ENCODE results near the gene CENPQ.
"Not testable (repeated sequence)": the region's sequence is repeated elsewhere in the genome, so short reads cannot be mapped to it uniquely, and the experiment has no call there.

Gene CENPQ, protein sequence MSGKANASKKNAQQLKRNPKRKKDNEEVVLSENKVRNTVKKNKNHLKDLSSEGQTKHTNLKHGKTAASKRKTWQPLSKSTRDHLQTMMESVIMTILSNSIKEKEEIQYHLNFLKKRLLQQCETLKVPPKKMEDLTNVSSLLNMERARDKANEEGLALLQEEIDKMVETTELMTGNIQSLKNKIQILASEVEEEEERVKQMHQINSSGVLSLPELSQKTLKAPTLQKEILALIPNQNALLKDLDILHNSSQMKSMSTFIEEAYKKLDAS

DNA sequence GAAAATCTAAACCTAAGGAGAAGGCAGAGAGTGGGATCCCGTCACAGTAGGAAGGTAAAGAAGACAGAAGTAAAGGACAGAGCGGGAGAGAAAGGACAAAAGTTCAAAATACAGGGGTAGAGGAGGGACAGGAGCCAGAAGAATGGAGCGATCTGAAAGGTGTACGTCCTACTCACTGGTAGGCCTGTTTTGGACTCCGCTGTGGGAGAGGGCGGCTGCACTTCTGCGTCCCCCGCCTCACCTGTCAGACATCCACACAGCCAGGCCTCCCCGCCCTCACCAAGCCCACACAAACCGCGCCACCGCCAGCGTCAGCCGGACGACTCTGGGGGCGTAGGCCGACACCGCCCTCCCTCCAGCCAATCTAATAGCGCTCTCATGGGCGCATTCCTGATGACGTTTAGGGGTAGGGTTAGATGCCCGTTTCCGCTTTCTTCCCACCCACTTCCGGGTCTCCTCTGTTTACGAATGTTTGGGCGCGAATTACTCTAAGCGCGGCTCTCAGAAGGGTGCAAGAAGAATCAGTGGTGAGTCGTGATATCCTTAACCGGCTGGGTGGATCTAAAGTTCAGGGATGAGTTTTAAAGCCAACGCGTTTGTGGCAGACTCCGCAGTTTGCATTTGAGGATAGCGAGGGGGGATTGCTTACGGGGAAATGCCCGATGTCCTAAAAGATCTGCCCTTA, at the start of gene CENPQ, which contains the start of gene MMUT:
TSS of gene CENPQ (plus strand) at position 444 of the 685 bp plus-strand sequence. CDS start 6,807 bp downstream, outside the sequence.
TSS of gene MMUT (minus strand) at position 327 of the 685 bp plus-strand sequence. CDS start 3,787 bp downstream, outside the sequence.
- peak; percentile 97 to 99 for ATAC-seq

DNA sequence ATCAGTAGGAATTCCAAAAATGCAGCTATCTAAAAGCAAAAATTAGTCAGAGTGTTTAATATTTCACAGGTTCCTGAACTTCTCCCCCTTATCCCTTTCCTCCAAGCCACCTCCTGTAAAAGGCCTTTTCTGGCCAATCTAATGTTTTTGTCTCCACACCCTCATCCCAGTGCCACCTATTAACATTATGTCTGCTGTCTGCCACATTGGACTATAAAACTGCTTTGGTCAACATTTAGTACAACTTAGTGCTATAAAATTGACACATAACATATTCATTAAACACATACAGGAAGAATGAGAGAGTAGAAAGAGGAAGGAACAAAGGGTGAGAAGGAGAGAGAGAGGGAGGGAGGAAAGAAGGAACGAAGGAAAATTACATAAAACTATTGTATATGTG, 47.8 kb upstream of the CENPQ start:
- ATAC-seq: no peak

DNA sequence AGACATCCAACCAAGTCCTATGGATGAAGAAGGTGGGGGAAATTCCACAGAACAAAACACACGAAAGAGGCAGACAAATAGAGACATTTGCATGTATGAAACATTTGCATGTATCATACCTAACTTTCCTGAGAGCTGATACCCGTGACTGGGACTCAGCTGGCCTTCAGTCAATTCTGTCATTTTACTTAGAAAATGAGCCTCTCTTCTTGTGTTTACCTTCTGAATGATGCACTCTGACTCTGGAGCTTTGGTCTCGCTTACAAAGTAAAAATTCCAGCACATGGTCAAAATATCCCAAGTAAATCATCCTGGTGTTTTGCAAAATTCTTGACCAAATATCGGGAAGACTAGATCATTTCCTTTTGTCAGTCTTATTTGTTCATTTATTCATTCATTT, 47.0 kb upstream of the CENPQ start:
- ATAC-seq: no peak

DNA sequence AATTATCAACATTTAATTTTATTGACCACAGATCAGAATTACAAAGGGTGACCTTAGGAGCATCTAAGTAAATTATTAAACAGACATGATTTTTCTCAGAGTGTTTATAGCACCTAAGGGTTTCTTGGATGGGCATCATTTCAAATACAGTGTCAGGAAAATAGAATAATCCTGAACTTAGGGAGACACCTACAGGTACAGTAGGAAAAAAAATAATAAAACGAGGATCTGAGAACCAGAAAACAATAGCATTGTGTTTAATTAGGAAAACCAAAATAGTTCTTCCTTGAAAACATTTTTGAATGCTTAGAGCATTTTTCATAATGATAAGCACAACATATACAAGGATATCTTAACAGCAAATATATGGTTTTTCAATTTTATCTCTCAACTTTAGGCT, 39.4 kb upstream of the CENPQ start:
- no peak for ATAC-seq

DNA sequence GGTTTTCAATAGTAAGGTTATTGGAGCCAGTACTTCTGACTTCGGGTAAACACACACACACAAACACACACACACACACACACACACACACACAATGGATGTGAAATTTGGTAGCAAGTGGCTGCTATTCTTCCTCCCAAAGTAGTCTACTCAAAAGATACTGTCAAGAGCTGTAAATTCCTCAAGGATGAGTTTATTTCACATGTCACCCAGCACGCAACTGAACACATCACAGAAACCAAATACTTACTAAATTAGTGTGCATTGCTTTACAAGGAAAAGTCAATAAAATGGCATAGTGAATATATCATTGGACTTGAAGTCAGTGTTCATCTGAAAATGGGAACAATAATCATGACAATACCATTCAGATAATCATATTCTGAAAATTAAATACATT, 33.0 kb upstream of the CENPQ start:
- ATAC-seq: no peak

DNA sequence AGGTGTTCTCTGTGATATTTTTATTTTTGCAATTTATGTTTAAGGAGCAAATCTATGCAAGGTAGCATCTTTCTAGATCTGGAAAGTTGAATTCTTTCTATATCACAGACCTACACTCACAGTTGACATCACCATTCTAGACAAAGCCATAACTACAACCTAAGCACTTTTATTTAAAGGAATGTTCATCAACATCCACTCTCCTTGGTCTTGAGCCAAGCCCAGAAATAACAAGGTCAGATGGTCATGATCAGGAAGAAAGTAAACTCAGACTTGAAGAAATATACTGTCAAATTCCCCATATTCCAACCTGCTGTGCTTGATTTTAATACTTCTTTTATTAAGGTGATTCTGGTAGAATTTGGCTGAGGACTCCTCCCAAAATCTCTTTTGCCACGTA, 32.3 kb upstream of the CENPQ start:
- ATAC-seq: no peak

DNA sequence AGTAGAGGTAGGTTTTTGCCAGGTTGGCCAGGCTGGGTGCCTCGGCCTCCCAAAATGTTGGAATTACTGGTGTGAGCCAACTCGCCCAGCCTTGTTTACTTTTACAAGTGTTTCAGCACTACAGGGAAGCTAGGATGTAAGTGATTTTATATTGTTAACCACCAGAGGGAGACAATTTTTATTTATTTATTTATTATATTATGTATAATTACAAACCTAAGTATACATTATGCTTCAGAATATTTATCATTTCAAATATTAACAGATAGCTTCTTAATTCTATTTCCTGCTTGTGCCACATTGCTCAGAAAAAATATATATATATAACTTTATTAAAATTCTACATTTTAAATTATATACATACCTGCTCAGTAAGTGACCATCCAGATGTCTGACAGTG, 9.9 kb upstream of the CENPQ start:
- ATAC-seq: no peak

DNA sequence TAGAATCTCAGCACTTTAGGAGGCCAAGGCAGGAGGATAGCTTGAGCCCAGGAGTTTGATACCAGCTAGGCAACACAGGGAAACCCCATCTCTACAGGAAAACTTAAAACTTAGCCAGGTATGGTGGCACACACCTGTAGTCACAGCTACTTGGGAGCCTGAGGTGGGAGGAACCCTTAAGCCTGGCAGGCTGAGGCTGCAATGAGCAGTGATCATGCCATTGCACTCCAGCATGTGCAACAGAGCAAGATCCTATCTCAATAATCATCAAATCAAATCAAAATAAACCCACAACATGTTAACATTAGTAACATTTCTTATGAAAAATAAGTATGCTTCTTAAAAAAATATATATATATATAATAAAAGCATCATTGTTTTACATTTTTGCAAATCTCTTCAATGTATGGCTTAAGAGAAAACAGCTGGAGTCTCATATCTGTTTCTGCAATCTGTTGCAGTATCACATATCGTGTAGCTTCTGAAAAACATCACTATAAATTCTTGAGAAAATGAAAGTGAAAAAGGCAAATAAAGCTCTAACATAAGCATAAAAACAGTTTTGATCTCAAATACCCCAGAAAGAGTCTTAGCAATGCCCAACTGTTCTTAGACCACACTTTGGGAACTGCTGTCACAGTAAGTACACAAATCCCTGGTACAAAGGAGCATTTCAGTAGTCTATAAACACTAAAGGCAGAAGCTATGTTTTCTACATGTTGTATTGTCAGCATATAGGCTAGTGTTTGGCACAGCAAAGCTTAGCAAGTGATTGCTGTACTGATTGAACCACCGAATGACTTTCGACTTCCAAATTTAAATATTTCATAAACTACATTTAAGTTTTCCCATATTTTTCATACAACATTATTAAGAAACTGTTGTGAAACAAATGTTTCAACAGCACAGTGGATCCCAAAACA, 8.1 kb upstream of the CENPQ start:
- ATAC-seq: no peak

DNA sequence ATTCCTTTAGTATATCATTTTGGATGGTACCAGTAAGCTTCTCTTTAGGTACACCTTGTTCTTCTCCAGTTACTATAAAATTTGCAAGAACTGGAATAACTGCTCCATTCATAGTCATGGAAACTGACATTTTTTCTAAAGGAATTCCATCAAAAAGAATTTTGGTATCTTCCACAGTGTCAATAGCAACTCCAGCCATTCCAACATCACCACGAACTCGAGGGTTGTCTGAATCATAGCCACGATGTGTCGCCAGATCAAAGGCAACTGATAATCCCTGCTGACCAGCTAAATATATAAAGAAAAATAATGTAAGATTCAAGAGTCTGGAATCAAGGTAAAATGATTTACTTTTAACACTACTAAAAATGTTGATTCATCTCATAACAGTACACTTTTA, 5.4 kb upstream of the CENPQ start:
- ATAC-seq: no peak

DNA sequence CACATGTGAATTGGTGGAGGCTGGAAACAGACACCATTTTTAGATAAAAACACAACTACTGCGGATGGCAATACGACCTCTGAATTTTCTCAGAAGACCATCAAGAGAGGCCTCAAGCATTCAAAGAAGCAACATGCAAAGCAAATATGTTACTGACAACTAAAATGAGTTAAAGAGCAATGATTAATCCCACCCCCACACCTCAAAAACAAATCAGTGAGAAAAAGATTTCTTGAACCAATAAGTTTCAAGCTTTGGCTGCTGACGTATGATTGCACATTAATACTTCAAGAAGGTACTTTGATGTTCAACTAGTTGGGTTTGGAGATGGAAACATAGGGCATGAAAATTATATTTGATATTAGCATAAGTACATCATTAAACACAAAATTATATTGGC, 1.1 kb upstream of the CENPQ start:
- ATAC-seq: no peak

DNA sequence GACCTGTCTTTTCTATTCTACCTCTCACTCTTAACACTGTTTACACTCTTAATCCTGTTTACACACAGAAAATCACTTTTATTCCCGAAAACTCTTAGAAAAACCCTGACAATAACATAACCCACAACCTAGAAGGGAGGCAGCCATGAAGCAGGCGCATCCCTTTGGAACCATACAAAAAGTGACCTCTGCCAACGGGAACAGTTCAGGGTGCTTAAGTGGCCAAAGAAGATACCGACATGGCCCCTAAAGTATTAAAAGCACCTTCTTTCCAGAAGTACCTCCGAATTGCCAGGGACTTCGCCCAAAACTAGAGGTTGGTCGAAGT, 607 bp upstream of the CENPQ start:
- no peak for ATAC-seq

DNA sequence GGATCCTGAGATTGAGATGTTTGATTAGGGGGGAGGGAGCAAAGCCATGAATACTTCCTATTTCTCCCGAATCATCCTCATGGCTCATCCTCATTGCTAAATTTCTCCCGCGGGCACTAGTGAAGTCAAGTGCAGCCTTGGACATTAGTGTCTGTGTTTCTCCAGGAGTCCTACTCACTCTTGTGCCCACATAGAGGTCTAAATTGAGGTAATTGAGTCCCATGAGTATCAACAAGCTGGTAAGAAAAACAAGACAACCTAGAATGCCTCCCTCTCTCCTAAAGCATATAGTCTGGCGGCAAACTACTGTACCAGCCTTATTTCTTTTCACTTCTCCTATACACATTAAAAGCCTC, 420 bp downstream of the CENPQ start:
- no peak for ATAC-seq

DNA sequence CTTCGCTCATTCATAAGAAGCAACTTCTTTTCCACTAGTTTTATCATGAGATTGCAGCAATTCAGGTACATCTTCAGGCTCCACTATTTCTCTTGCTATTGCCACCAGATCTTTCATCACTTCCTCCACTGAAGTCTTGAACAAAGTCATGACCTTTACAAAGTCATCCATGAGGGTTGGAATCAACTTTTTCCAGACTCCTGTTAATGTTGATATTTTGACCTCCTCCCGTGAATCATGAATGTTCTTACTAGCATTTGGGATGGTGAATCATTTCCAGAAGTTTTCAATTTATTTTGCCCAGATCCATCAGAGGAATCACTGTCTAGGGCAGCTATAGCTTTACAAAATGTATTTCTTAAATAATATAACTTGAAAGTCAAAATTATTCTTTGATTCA, 1.5 kb downstream of the CENPQ start:
- no peak for ATAC-seq

DNA sequence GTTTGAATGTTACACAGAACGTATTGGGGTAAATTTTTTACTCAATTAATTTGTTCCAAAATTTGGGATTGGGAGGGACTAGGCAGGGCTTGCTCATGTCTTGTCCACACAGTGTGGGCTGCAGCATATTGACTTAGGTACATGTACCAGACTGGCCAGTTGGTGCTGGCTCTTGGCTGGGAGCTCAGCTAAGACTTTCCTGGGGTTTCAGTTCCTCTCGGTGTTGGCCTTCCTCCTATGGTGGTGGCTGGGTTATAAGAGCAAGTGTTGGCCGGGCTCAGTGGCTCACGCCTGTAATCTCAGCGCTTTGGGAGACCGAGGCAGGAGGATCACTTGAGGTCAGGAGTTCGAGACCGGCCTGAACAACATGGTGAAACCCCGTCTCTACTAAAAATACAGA, 4.9 kb downstream of the CENPQ start:
- ATAC-seq: no peak

DNA sequence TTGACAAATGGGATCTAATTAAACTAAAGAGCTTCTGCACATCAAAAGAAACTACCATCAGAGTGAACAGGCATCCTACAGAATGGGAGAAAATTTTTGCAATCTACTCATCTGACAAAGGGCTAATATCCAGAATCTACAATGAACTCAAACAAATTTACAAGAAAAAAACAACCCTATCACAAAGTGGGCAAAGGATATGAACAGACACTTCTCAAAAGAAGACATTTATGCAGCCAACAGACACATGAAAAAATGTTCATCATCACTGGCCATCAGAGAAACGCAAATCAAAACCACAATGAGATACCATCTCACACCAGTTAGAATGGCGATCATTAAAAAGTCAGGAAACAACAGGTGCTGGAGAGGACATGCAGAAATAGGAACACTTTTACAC, 13.4 kb downstream of the CENPQ start:
- ATAC-seq: not testable (repeated sequence)

DNA sequence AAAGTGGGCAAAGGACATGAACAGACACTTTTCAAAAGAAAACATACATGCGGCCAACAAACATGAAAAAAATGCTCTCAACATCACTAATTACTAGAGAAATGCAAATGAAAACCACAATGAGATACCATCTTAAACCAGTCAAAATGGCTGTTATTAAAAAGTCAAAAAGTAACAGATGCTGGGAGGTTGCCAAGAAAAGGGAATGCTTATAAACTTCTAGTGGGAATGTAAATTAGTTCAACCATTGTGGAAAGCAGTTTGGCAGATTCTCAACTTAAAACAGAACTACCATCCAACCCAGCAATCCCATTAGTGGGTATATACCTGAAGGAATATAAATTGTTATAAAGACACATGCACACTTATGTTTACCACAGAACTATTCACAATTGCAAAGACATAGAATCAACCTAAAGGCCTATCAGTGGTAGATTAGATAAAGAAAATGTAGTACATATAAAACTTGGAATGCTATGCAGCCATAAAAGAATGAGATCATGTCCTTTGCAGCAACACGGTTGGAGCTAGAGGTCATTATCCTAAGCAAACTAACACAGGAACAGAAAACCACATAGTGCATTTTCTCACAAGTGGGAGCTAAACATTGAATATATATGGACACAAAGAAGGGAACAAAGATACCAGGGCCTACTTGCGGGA, 16.3 kb downstream of the CENPQ start:
- no peak for ATAC-seq

DNA sequence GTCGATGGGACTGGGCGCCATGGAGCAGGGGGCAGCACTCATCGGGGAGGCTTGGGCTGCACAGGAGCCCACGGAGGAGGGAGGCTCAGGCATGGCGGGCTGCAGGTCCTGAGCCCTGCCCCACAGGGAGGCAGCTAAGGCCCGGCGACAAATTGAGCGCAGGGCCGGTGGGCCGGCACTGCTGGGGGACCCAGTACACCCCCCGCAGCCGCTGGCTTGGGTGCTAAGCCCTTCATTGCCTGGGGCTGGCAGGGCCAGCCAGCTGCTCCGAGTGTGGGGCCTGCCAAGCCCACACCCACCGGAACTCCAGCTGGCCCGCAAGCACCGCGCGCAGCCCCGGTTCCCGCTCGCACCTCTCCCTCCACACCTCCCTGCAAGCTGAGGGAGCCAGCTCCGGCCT, 18.7 kb downstream of the CENPQ start:
- not testable (repeated sequence) for ATAC-seq

DNA sequence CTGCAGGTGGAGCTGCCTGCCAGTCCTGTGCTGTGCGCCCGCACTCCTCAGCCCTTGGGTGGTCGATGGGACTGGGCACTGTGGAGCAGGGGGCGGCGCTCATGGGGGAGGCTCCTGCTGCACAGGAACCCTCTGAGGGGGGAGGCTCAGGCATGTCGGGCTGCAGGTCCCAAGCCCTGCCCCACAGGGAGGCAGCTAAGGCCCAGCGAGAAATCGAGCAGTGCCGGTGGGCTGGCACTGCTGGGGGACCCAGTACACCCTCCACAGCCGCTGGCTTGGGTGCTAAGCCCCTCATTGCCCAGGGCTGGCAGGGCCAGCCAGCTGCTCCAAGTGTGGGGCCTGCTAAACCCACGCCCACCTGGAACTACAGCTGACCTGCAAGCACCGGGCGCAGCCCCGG, 20.2 kb downstream of the CENPQ start:
- ATAC-seq: not testable (repeated sequence)

DNA sequence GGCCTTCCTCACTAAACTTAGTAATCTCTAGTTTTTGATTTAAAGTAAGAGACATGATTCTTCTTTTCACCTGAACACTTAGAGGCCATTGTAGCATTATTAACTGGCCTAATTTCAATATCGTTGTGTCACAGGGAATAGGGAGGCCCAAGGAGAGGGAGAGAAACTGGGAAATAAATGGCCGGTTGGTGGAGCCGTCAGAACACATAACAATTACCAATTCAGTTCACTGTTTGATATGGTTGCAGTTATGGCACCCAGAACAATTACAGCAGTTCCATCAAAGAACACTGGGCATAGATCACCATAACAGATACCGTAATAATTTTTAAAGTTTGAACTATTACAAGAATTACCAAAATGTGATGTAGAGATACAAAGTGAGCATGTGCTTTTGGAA, 27.5 kb downstream of the CENPQ start:
- no peak for ATAC-seq

DNA sequence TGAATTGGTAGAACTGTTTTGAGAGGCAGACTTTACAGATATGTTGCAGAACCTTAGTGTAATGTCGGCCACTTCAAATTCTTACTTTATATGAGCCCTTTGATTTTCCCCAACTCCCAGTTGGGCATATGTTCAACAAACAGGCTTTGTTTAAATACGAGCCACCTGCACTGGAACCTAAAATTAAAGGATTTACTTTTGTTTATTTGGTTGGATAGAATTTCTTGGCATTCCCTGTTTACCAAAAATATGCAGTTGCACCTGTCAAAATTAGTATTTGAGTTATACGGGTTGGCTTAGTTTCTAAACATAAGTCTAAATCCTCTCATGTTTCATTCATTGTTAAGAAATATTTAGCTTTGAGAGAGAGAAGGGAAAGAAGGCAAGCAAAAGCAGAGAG, 34.1 kb downstream of the CENPQ start:
- ATAC-seq: no peak

DNA sequence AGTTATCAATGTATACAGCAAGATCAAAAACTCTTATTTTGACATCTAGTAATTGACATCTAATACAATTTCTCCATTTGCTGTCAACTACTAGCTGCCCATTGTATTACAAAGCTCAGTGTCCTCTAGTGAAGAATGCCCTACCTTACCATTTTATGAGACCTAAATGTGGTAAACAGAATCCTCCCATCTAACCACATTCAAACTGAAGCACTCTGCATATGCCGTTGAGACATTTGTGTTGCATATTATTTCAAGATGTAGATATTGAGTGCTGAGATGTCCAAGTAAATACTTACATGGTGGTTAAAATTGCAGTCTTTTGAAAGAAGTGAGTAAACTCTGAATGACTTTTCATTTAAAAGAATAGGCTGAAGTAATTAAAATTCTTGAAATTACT, 36.0 kb downstream of the CENPQ start:
- ATAC-seq: no peak

DNA sequence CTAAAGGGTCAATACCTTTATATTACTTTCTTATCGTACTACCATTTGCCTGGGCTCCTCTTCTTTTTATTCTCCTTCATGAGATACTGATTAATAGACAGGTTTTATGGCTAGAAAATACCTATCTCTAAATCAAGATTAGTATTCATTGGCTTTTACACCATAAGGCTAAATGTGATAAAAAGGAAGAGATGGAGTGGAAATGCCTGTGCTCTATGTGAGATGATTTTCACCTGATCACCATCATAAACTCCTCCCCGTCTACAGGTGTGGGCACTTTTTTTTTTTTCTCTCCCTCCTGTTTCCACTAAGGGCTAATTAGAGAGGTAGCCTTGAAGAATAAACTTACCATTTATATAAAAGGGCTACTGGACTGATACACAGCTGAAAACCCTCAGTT, 36.5 kb downstream of the CENPQ start, which contains the start of gene GLYATL3:
TSS of gene GLYATL3 (plus strand) at position 301 of the 400 bp plus-strand sequence. CDS start 12,068 bp downstream, outside the sequence.
- ATAC-seq: no peak

DNA sequence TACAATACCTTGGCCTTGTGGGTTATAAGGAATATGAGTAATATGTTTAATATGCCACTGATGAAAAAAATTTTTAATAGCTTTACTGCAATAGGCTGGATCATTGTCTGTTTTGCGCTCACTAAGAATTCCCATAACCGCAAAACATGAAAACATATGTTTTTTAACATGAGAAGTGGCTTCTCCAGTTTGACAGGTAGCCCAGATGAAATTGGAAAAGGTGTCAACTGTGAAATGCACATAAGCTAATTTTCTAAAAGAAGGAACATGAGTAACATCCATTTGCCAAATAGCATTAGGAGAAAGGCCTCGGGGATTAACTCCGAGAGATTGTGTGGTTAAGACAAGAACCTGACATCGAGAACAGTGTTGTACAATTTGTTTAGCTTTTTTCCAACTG, 41.5 kb downstream of the CENPQ start:
- ATAC-seq: no peak
